Measurements from ENCODE around the gene SMARCAL1. TPM values are rescaled to one million over a fixed set of nuclear protein-coding genes. Genes with fewer than 3 reads are reported as not detected.

Gene SMARCAL1
- total RNA-seq, 1 experiment from 2014 or later, result 24.1 TPM

DNA sequence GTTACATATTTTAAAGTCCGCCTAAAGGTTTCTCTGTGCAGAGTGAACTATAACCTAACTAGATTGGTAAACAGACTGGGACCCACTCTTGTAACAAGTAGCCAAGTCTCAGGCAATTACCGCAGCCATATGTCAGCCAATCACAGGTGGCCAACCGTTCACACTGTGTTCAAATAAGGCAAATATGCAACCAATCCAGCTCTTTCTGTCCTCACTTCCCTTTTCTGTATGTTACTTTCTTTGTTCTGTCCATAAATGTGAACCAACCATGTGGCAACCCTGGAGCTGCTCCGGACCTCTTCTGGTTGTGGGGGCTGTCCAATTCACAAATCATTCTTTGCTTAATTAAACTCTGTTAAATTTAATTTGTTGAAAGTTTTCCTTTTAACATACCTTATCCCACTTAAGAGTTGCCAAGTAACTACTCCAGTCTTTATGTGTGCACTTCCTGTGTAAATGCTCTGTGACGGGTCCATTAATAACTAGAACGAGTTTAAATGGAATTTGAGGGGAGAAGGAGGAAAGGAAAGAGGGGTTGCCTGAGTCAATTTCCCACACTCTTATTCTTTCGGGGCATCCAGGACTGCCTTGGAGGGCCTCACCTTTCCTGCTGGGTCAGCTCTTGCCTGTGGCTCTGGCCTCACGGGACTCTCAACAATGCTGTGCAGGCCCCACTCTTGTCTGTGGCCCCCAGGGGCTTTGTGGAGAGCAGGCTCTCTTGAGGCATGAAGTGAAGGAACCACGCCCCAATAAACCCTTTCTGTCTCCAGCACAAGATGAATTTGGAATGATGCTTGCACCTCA, 79.7 kb downstream of the SMARCAL1 start:
- Histone ChIP-seq H3K36me3 (ENCODE audit: control insufficient read depth, insufficient read depth, low read length) (no peaks in the 10 kb centered on the region), H3K9me3 (no peaks in the 10 kb centered on the region), H3K4me3 (ENCODE audit: low read depth, low read length) (no peak overlapping the region), H3K27me3 (replicated peaks; ENCODE audit: control insufficient read depth, insufficient read depth, low read length) (no peaks in the 10 kb centered on the region), H3K4me1 (no peaks in the 10 kb centered on the region; the same call in 1 of the 2 replicates)
- no peaks in the 10 kb centered on the region for H3K27me3 Mint-ChIP-seq (ENCODE audit: insufficient read depth, unreplicated experiment)
- BruUV-seq (replicated peaks), result no TSS peak
- no peak overlapping the region for H3K27ac Mint-ChIP-seq (ENCODE audit: unreplicated experiment)
- no peak for TF ChIP-seq CTCF (IDR thresholded peaks at IDR 0.05; ENCODE audit: insufficient read depth in 1 of 2, low read depth in 1 of 2, low read length in 1 of 2, severe bottlenecking in 1 of 2, unreplicated experiment in 1 of 2)
- H3K36me3 Mint-ChIP-seq (ENCODE audit: insufficient read depth, unreplicated experiment), result no peaks in the 10 kb centered on the region
- ChIA-PET CTCF (no interaction called here), POLR2A (no interaction called here)
- no peak for DNase-seq
- no peaks in the 10 kb centered on the region for H3K4me1 Mint-ChIP-seq (ENCODE audit: low read depth, unreplicated experiment)
- no peak overlapping the region for H3K4me3 Mint-ChIP-seq (ENCODE audit: unreplicated experiment)
- H3K9me3 Mint-ChIP-seq (ENCODE audit: unreplicated experiment), result no peaks in the 10 kb centered on the region
- intact Hi-C loops (cut with micrococcal nuclease; ENCODE audit: unreplicated experiment), result loop anchor here (10.0 kb wide), 1 partner anchor 377 kb away; no protein-coding TSS in a partner anchor

DNA sequence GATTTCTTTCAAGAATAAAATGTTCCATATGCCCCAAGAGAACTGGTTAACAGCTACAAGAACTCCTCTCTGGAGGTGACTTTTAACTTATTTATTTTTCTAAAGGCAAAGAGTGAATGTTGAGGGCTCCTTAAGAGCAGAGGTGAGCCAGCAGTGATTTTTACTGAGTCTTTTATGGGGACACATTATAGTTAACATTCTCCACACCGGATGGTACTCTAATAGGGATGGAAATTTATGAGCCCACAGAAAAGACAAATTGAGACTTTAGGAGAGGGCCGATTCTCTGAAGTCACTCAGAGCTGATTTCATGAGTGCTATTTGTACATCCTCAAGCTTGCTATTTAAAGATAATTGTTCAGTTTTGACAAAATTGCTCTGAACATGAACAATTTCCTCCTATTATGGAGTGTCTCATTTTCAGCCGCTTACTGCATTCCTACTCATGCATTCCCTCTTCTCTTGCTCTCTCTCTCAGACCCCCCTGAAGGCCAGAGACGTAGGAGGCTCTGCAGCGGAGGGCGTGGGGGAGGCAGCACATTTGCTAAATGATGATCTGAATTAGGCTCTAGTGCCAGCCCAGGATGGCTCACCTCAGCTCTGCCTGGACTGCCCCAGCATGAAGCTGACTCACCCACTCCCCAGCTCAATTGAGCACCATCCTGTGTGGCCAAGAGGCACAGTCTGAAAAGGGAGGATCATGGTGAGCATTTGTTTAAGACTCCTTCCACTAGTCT, 80.5 kb downstream of the SMARCAL1 start:
- BruUV-seq (replicated peaks), result no TSS peak
- no peak for TF ChIP-seq CTCF (IDR thresholded peaks at IDR 0.05; ENCODE audit: insufficient read depth in 1 of 2, low read depth in 1 of 2, low read length in 1 of 2, severe bottlenecking in 1 of 2, unreplicated experiment in 1 of 2)
- H3K4me3 ChIP-seq (ENCODE audit: low read depth, low read length), result no peak overlapping the region
- Mint-ChIP-seq H3K27ac (ENCODE audit: unreplicated experiment) (no peak overlapping the region), H3K4me3 (ENCODE audit: unreplicated experiment) (no peak overlapping the region), H3K4me1 (ENCODE audit: low read depth, unreplicated experiment) (no peaks in the 10 kb centered on the region), H3K9me3 (ENCODE audit: unreplicated experiment) (no peaks in the 10 kb centered on the region), H3K27me3 (ENCODE audit: insufficient read depth, unreplicated experiment) (no peaks in the 10 kb centered on the region), H3K36me3 (ENCODE audit: insufficient read depth, unreplicated experiment) (peaks cover 2% of the 10 kb centered on the region)
- no peaks in the 10 kb centered on the region for H3K27me3 ChIP-seq (replicated peaks; ENCODE audit: control insufficient read depth, insufficient read depth, low read length)
- DNase-seq, result no peak
- no peaks in the 10 kb centered on the region for H3K9me3 ChIP-seq
- H3K36me3 ChIP-seq (ENCODE audit: control insufficient read depth, insufficient read depth, low read length), result no peaks in the 10 kb centered on the region
- POLR2A ChIA-PET, result no interaction called here
- intact Hi-C loops (cut with micrococcal nuclease; ENCODE audit: unreplicated experiment), result loop anchor here (10.0 kb wide), 1 partner anchor 378 kb away; no protein-coding TSS in a partner anchor
- CTCF ChIA-PET, result no interaction called here
- H3K4me1 ChIP-seq, result no peaks in the 10 kb centered on the region; the same call in 1 of the 2 replicates

- Mint-ChIP-seq H3K27ac (ENCODE audit: unreplicated experiment) (no peak overlapping the region), H3K27me3 (ENCODE audit: insufficient read depth, unreplicated experiment) (no peaks in the 10 kb centered on the region), H3K4me3 (ENCODE audit: unreplicated experiment) (no peak overlapping the region), H3K36me3 (ENCODE audit: insufficient read depth, unreplicated experiment) (peaks cover 8% of the 10 kb centered on the region), H3K4me1 (ENCODE audit: low read depth, unreplicated experiment) (no peaks in the 10 kb centered on the region), H3K9me3 (ENCODE audit: unreplicated experiment) (no peaks in the 10 kb centered on the region)
- no peaks in the 10 kb centered on the region for H3K36me3 ChIP-seq (ENCODE audit: control insufficient read depth, insufficient read depth, low read length)
- no TSS peak for BruUV-seq (replicated peaks)
- H3K4me1 ChIP-seq, result no peaks in the 10 kb centered on the region; the same call in 1 of the 2 replicates
- ChIA-PET POLR2A (no interaction called here), CTCF (no interaction called here)
- H3K4me3 ChIP-seq (ENCODE audit: low read depth, low read length), result no peak overlapping the region
- intact Hi-C loops (cut with micrococcal nuclease; ENCODE audit: unreplicated experiment), result loop anchor here (10.0 kb wide), 1 partner anchor 379 kb away; no protein-coding TSS in a partner anchor
- TF ChIP-seq CTCF (IDR thresholded peaks at IDR 0.05; ENCODE audit: insufficient read depth in 1 of 2, low read depth in 1 of 2, low read length in 1 of 2, severe bottlenecking in 1 of 2, unreplicated experiment in 1 of 2), result no peak
- no peak for DNase-seq
- H3K27me3 ChIP-seq (replicated peaks; ENCODE audit: control insufficient read depth, insufficient read depth, low read length), result no peaks in the 10 kb centered on the region
- no peaks in the 10 kb centered on the region for H3K9me3 ChIP-seq
Measured at GRCh38 chr2:216493334-216493685, 81.0 kb downstream of the SMARCAL1 start.
